Endothelial cell (in vitro differentiated cells): ENCODE data around the gene PTPA. TPM values are rescaled to one million over a fixed set of nuclear protein-coding genes. Genes with fewer than 3 reads are reported as not detected.
A peak's percentile ranks its signal among the peaks of the same experiment; 100 is the strongest.

Experiments used
- DNase-seq: peaks from one replicate; pipeline ENCODE4 v3.0.0; 2021; ENCODE audit warnings: low spot score
- H3K27ac Mint-ChIP-seq: one replicate; pipeline ENCODE4 v1.8.0; 2021; ENCODE audit warnings: mixed read lengths, inconsistent platforms; ENCODE audit not compliant: unreplicated experiment
- H3K27me3 Mint-ChIP-seq: one replicate; pipeline ENCODE4 v1.8.0; 2021; ENCODE audit warnings: mild to moderate bottlenecking, moderate library complexity, mixed read lengths, inconsistent platforms; ENCODE audit not compliant: unreplicated experiment
- H3K36me3 Mint-ChIP-seq: one replicate; pipeline ENCODE4 v1.8.0; 2021; ENCODE audit warnings: mild to moderate bottlenecking, low read depth, mixed read lengths, inconsistent platforms; ENCODE audit not compliant: unreplicated experiment
- H3K4me1 Mint-ChIP-seq: one replicate; pipeline ENCODE4 v1.8.0; 2021; ENCODE audit warnings: mild to moderate bottlenecking, mixed read lengths, inconsistent platforms; ENCODE audit not compliant: unreplicated experiment
- H3K4me3 Mint-ChIP-seq: one replicate; pipeline ENCODE4 v1.8.0; 2021; ENCODE audit warnings: mild to moderate bottlenecking, mixed read lengths, inconsistent platforms; ENCODE audit not compliant: unreplicated experiment
- H3K9me3 Mint-ChIP-seq: one replicate; pipeline ENCODE4 v1.8.0; 2021; ENCODE audit warnings: mixed read lengths, inconsistent platforms; ENCODE audit not compliant: unreplicated experiment
- total RNA-seq: library from RNA; stranded (reverse); fragmentation: NEBNext Ultra II Directional; extraction: Animal tissue kit (Norgen Biotek cat#: 25700); gene quantifications from one replicate; pipeline ENCODE4 v1.2.1, GENCODE V29; 2021; ENCODE audit not compliant: unreplicated experiment
- TF ChIP-seq, protein P1 (sequence below): fragments of 200-600 bp; sonication (generic); IDR thresholded peaks from one replicate; pipeline ENCODE4 v1.5.0; 2021; ENCODE audit warnings: antibody characterized with exemption; ENCODE audit not compliant: unreplicated experiment

Gene PTPA
- total RNA-seq, 1 donor from 2014 or later: 120 TPM

DNA sequence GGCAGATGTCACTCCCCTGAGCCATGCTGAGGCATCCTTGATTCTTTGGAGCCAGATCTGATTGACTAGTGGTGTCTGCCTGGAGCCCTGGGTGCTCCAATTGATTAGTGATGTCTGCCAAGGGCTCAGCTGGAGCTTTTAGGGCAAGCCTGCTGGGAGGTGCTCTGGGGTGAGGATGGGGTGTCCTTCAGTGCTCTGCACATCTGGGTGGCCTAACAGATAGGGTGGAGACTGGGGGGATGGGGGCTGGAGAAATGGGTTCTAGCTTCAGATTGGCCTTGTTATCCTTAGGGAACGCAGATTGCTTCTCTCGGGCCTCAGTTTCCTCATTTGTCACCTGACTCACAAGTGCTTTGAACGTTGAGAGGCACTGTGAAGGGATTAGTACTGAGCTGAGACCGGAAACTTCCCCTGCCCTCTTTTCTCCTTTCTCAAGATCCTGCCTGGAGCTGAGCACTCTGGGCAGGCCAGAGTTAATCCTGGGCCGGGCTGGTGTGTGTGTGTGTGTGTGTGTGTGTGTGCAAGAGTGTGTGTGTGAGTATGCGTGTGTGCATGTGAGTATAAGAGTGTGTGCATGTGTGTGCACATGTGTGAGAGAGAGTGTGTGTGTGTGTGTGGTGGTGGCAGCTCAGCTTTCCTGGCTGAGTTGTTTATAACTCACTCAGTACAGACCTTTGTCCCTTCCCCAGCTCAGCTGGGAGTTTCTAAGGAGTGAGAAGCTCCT, 72.4 kb downstream of the PTPA start:
- DNase-seq: no peak
- peaks cover 9% of the 10 kb centered on the region for H3K36me3 Mint-ChIP-seq
- no peak overlapping the region for H3K27ac Mint-ChIP-seq
- TF ChIP-seq, protein P1, sequence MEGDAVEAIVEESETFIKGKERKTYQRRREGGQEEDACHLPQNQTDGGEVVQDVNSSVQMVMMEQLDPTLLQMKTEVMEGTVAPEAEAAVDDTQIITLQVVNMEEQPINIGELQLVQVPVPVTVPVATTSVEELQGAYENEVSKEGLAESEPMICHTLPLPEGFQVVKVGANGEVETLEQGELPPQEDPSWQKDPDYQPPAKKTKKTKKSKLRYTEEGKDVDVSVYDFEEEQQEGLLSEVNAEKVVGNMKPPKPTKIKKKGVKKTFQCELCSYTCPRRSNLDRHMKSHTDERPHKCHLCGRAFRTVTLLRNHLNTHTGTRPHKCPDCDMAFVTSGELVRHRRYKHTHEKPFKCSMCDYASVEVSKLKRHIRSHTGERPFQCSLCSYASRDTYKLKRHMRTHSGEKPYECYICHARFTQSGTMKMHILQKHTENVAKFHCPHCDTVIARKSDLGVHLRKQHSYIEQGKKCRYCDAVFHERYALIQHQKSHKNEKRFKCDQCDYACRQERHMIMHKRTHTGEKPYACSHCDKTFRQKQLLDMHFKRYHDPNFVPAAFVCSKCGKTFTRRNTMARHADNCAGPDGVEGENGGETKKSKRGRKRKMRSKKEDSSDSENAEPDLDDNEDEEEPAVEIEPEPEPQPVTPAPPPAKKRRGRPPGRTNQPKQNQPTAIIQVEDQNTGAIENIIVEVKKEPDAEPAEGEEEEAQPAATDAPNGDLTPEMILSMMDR: no peak
- H3K9me3 Mint-ChIP-seq: no peaks in the 10 kb centered on the region
- no peak overlapping the region for H3K4me3 Mint-ChIP-seq
- peaks cover 11% of the 10 kb centered on the region for H3K4me1 Mint-ChIP-seq
- H3K27me3 Mint-ChIP-seq: peaks cover 18% of the 10 kb centered on the region

DNA sequence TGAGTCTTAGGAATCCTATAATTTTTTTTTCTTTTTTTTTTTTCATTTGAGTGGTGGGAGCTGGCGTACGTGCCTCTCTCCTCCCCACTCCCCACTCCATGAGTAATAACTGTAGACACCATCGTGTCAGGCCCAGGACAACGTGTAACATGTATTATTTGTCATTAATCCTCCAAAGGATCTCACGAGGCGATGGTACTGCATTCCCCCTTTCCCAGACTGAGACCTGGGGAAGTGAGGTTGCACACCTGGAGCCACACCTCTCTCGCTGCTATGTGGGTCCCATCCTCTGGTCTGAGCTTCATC, 73.0 kb downstream of the PTPA start:
- Mint-ChIP-seq H3K27me3 (peaks cover 18% of the 10 kb centered on the region), H3K4me3 (no peak overlapping the region), H3K4me1 (peaks cover 7% of the 10 kb centered on the region), H3K27ac (no peak overlapping the region), H3K36me3 (peaks cover 9% of the 10 kb centered on the region), H3K9me3 (no peaks in the 10 kb centered on the region)
- DNase-seq: no peak
- TF ChIP-seq, protein P1: no peak

DNA sequence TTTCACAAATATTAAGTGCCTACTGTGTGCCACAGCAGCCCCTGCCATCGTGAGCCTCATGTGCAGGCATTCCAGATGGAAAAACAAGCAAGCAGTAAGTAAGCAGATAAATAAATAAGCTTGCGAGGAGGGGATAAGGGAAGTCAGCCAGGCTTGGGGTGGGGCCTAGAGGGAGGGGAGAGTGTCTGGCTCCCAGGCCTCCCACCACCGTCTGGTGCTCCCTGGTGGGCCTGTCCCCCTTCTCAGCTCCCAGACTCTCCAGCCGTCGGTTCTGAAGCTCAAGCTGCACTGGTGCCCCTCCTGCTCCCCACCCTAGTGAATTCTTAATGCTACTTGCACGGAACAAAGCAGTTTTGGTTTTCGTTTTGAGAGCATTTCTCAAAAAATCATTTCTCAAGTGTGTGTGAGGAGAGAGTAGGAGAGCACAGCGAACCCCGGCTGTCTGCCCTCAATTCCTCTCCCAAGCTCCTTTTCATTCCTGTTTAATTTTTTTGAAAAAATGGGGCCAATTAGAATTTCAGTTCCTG, 73.4 kb downstream of the PTPA start:
- Mint-ChIP-seq H3K4me3 (no peak overlapping the region), H3K27me3 (peaks cover 16% of the 10 kb centered on the region), H3K9me3 (no peaks in the 10 kb centered on the region), H3K36me3 (peaks cover 9% of the 10 kb centered on the region), H3K27ac (no peak overlapping the region), H3K4me1 (peaks cover 7% of the 10 kb centered on the region)
- no peak for DNase-seq
- TF ChIP-seq, protein P1: no peak

DNA sequence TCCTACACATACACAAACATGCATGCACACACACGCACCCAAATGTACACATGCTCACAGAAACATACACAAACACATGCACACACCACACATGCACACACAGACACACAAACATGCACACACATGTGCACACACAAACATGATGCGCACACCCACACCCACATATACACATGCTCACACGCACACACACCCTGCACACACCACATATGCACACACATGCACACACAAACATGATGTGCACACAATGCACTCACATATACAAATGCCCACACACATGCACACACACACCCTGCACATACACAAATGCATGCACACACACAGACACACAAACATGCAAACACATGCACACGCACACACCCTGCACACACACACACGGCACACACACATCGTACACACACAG, 74.2 kb downstream of the PTPA start:
- H3K4me3 Mint-ChIP-seq: peak overlapping the region; percentile 77
- H3K9me3 Mint-ChIP-seq: no peaks in the 10 kb centered on the region
- H3K36me3 Mint-ChIP-seq: peaks cover 9% of the 10 kb centered on the region
- H3K27ac Mint-ChIP-seq: peak overlapping the region; percentile 32
- peaks cover 7% of the 10 kb centered on the region for H3K4me1 Mint-ChIP-seq
- no peak for DNase-seq
- peaks cover 14% of the 10 kb centered on the region for H3K27me3 Mint-ChIP-seq
- TF ChIP-seq, protein P1: no peak

DNA sequence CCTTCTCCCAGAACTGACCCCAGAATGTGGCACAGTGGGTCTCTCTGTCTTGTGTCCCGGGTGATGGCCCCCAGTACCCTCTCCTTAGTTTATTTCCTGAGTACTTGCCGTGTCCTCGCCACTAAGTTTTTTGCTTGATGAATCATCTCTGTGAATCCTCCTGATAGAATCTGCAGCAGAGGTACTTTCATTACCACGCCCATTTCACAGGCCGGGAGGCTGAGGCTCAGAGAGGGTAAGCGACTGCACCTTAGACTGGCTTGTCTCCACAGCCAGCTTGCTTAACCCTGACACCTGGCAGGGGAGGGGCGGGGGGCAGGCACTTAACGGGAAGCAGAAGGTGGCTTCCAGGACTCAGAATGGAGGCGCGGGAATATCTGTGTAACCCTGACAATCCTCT, 74.8 kb downstream of the PTPA start:
- Mint-ChIP-seq H3K4me1 (peaks cover 7% of the 10 kb centered on the region), H3K36me3 (peaks cover 9% of the 10 kb centered on the region), H3K4me3 (no peak overlapping the region), H3K27me3 (peaks cover 12% of the 10 kb centered on the region), H3K27ac (no peak overlapping the region), H3K9me3 (no peaks in the 10 kb centered on the region)
- TF ChIP-seq, protein P1: no peak
- no peak for DNase-seq
